Activated naive CD4-positive, alpha-beta T cell treated with anti-CD3 and anti-CD28 coated beads, Interleukin-2, amount 50 U/mL, for 16 hours (primary cell): Measurements from ENCODE around the gene PPP1CC.
A peak's percentile ranks its signal among the peaks of the same experiment; 100 is the strongest.

ENCODE experiments used
- DNase-seq: peaks from one replicate; pipeline ENCODE4 v3.0.0-alpha.2; 2020

Gene PPP1CC

GRCh38 chr12:110720516-110720915, 22.2 kb downstream of the PPP1CC start:
- no peak for DNase-seq

- DNase-seq = no peak
Observed at GRCh38 chr12:110718222-110718908, 24.3 kb downstream of the PPP1CC start.

GRCh38 chr12:110717037-110717436, 25.7 kb downstream of the PPP1CC start:
- DNase-seq = no peak

- no peak for DNase-seq
Observed at GRCh38 chr12:110708917-110709316, 33.8 kb downstream of the PPP1CC start.

- DNase-seq = no peak
Observed at GRCh38 chr12:110705309-110705708, 37.4 kb downstream of the PPP1CC start.

GRCh38 chr12:110704750-110705149, 37.9 kb downstream of the PPP1CC start:
- no peak for DNase-seq

GRCh38 chr12:110704231-110704630, 38.5 kb downstream of the PPP1CC start:
- no peak for DNase-seq

GRCh38 chr12:110702081-110702480, 40.6 kb downstream of the PPP1CC start:
- no peak for DNase-seq

- DNase-seq = no peak
Observed at GRCh38 chr12:110699591-110700445, 42.9 kb downstream of the PPP1CC start.

GRCh38 chr12:110698171-110698902, 44.4 kb downstream of the PPP1CC start:
- DNase-seq = peak; percentile 78

- no peak for DNase-seq
Observed at GRCh38 chr12:110697236-110697635, 45.5 kb downstream of the PPP1CC start.

GRCh38 chr12:110696283-110696682, 46.4 kb downstream of the PPP1CC start:
- no peak for DNase-seq

- DNase-seq = no peak
Observed at GRCh38 chr12:110694330-110694901, 48.3 kb downstream of the PPP1CC start.

GRCh38 chr12:110693731-110694130, 49.0 kb downstream of the PPP1CC start:
- DNase-seq = no peak

GRCh38 chr12:110690127-110690430, 52.6 kb downstream of the PPP1CC start:
- no peak for DNase-seq

- DNase-seq = peak; percentile 38
Observed at GRCh38 chr12:110689281-110690126, 53.2 kb downstream of the PPP1CC start.

GRCh38 chr12:110688446-110689280, 54.0 kb downstream of the PPP1CC start, which contains the start of gene HVCN1:
HVCN1 (minus strand) TSS chr12:110689115; CDS start chr12:110683245, 5,870 bp downstream.
- no peak for DNase-seq

- DNase-seq = no peak
Observed at GRCh38 chr12:110687396-110688169, 55.1 kb downstream of the PPP1CC start.

GRCh38 chr12:110686294-110686903, 56.3 kb downstream of the PPP1CC start:
- no peak for DNase-seq

GRCh38 chr12:110684312-110684836, 58.3 kb downstream of the PPP1CC start:
- no peak for DNase-seq
